ENCODE data around the gene PEX1.
"Not testable (repeated sequence)": the region's sequence is repeated elsewhere in the genome, so short reads cannot be mapped to it uniquely, and the experiment has no call there.

PEX1 gene

DNA sequence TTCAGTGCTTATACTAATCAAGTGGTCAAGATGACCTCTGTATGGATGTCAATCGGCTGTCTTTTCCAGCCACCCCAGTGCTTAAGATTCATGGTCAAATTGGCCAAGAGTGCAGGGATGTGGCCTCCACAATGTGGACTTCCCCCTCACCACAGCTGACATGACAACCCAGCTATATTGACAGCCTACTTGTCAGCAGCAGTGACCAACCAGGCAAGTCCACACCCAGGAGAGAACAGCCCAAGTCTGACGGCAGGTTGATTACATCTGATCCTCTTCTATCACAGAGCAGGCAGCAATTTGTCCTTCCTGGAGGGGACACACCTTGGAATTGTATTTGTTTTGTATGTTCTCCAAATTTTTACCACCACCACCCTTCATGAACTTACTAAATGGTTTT is 42.3 kb downstream of the PEX1 start:
- no peak for DNase-seq (ENCODE audit: low read depth)
- TF ChIP-seq, protein P1, sequence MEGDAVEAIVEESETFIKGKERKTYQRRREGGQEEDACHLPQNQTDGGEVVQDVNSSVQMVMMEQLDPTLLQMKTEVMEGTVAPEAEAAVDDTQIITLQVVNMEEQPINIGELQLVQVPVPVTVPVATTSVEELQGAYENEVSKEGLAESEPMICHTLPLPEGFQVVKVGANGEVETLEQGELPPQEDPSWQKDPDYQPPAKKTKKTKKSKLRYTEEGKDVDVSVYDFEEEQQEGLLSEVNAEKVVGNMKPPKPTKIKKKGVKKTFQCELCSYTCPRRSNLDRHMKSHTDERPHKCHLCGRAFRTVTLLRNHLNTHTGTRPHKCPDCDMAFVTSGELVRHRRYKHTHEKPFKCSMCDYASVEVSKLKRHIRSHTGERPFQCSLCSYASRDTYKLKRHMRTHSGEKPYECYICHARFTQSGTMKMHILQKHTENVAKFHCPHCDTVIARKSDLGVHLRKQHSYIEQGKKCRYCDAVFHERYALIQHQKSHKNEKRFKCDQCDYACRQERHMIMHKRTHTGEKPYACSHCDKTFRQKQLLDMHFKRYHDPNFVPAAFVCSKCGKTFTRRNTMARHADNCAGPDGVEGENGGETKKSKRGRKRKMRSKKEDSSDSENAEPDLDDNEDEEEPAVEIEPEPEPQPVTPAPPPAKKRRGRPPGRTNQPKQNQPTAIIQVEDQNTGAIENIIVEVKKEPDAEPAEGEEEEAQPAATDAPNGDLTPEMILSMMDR (conservative IDR thresholded peaks at IDR 0.05; ENCODE audit: low read depth, low read length) = no peak

DNA sequence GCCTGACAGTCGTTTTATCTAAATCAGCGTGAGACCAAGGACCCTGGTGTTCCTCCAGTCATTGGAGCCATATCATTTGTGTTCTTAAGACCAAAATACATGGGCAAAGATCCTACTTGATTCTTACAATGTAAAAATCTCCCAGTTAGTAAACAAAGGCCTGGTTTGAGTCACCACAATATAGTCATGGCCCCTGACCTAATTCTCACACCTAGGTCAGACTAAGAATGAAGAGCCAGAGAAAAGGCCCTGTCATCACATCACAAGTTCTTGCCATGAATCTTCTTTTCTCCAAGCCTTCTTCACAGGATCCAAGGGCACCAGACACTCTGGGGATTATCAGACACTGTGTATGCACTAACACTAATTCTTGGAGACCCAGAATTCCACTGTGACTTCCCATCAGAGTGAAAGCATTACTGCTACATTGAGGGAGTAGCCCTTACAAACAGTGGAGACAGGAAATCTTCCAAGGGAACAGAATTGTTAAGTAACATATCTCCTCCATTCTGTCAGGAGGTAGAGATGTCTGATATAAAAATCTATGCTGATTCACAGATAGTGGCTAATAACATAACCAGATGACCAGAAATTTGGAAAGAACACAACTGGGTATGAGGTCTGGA is 42.9 kb downstream of the PEX1 start:
- no peak overlapping the region for H3K4me3 ChIP-seq (ENCODE audit: low read length)
- TF ChIP-seq, protein P1 (conservative IDR thresholded peaks at IDR 0.05; ENCODE audit: low read depth, low read length) = no peak
- no peak for DNase-seq (ENCODE audit: low read depth)

More for the DNA sequence above, 42.3 kb downstream of the PEX1 start:
- H3K4me3 ChIP-seq (ENCODE audit: low read length) = no peak overlapping the region

DNA sequence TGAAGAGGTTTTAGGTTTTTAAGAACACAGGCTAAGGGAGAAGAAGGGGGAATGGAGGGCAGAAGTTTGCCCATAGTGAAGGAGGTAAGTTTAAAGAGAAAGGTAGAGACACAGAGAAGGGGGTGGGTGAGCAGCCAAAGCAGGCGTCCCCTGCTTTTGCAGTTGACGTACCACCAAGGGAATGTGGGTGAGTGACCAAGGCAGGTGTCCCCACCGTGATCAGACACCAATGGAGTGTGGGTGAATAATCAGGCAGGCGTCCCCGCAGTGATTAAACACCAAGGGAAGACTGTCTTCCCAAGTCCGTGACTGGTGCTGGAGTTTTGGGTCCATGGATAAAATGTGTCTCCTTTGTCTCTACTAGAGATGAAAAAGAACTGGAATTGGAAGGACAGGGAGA is 44.1 kb downstream of the PEX1 start:
- not testable (repeated sequence) for H3K4me3 ChIP-seq (ENCODE audit: low read length); DNase-seq (ENCODE audit: low read depth)

DNA sequence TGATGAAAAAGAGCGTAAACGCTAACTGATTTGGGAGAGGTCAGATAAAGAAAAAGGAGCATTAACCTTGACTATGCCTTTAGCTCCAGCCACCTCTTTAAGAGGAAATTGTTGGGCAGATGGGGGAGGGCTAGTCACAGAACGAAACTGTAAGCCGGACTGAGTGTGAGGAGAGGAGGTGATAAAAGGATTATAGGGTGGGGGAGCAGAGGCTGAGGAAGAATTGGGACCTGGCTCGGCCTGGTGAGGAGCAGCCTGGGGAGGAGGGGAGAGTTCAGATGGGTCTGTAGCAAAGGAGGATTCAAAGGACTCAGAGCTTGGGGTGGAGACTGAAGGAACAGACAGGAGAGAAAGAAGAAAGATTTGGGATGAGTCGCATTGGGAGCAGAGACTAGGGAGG is 44.7 kb downstream of the PEX1 start:
- H3K4me3 ChIP-seq (ENCODE audit: low read length); DNase-seq (ENCODE audit: low read depth): not testable (repeated sequence)

DNA sequence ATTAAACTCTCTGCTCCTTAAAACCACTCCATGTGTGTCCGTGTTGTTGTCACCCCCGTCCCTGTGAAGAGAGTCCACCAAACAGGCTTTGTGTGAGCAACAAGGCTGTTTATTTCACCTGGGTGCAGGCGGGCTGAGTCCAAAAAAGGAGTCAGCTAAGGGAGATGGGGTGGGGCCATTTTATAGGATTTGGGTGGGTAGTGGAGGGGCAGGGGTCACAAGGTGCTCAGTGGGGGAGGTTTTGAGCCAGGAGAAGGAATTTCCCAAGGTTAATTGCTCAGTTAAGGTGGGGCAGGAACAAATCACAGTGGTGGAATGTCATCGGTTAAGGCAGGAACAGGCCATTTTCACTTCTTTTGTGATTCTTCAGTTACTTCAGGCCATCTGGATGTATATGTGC is 49.2 kb downstream of the PEX1 start:
- H3K4me3 ChIP-seq (ENCODE audit: low read length); DNase-seq (ENCODE audit: low read depth): not testable (repeated sequence)

DNA sequence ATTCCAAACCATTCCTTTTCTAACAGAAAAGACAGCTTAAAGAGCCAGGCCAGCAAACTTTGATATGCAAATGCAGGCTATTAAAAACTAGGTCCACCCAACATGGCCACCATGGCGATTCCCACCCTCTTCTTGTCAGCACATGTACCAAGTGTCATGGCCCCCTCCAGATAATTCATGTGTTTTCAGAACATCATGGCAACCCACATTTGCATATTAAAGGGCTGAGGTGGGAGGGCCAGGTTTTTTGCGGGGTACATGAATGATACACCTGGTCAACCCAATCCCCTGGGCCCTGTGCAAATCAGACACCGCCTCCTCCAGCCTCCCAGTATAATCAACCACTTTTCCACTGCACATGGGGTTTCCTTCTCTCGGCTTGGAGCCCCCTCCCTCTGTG is 49.6 kb downstream of the PEX1 start:
- TF ChIP-seq, protein P1 (conservative IDR thresholded peaks at IDR 0.05; ENCODE audit: low read depth, low read length) = no peak
- no peak for DNase-seq (ENCODE audit: low read depth)
- no peak overlapping the region for H3K4me3 ChIP-seq (ENCODE audit: low read length)

DNA sequence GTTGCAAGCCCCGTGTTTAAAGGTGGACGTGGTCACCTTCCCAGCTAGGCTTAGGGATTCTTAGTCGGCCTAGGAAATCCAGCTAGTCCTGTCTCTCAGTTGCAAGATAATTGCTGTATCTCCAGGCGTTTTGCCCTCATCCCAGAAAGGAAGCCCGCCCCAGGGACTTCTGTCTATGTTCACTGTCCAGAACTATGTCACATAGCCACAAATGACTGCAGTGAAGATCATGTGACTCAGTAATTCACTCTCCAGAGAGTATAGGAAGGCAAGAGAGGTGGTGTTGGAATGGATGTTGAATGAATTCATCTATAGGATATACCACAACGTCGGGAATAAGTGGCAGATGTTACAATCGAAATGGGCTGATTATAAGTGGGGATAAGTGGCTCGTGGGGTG is 50.2 kb downstream of the PEX1 start:
- no peak for DNase-seq (ENCODE audit: low read depth)
- TF ChIP-seq, protein P1 (conservative IDR thresholded peaks at IDR 0.05; ENCODE audit: low read depth, low read length) = no peak

DNA sequence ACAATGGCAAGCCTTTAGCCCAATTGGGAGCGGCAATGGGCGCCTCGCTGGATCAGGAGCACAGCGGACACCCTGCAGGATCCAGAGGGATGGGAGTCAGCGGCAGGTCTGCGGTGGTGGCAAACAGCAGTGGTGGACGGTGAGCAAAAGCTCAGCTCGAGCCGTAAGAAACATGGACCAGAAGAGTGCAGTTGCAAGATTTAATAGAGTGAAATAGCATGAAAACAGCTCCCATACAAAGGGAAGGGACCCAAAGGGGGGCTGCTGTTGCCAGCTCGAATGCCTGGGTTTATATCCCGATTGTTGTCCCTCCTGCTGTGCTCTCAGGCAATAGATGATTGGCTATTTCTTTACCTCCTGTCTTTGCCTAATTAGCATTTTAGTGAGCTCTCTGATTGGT is 50.6 kb downstream of the PEX1 start, which contains the start of gene ERVW-1:
Gene ERVW-1, minus strand, starts transcription at position 266 of the 400 bp plus-strand sequence. CDS start 7,565 bp downstream, outside the sequence.
- not testable (repeated sequence) for H3K4me3 ChIP-seq (ENCODE audit: low read length); DNase-seq (ENCODE audit: low read depth)

More for the DNA sequence above, 50.2 kb downstream of the PEX1 start:
- no peak overlapping the region for H3K4me3 ChIP-seq (ENCODE audit: low read length)

DNA sequence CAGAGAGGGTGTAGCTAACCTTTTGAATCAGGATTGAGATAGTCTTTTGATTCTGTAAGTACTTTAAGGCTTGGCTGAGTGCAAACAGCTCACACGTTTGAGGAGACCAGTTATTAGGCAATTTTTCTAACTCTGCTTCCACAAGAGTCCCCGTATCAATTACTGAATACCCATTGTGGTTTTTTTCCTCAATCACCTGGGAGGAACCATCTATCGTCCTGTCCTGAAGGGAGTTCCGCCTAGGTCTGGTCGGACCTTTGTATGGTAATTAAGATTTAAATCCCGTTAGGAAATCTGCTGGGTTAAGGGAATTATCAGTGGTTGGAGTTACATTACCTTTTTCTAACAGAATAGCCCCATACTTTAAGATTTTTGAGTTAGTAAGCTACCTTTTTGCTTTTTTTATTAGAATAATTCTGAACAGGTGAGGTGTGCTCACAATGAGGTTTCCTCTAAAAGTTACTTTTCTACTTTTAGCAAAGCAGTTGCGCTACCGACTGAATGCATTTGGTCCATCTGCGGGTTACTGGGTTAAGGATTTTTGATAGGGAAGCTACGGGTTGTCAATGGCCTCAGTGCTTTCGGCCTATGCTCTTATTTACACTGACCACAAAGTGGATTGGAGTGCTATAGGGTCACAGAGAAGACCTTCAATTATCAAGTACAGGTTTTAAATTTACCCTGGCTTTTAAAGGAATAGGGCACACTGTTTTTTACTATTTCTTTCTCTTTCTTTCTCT is 52.3 kb downstream of the PEX1 start:
- not testable (repeated sequence) for H3K4me3 ChIP-seq (ENCODE audit: low read length); DNase-seq (ENCODE audit: low read depth)

DNA sequence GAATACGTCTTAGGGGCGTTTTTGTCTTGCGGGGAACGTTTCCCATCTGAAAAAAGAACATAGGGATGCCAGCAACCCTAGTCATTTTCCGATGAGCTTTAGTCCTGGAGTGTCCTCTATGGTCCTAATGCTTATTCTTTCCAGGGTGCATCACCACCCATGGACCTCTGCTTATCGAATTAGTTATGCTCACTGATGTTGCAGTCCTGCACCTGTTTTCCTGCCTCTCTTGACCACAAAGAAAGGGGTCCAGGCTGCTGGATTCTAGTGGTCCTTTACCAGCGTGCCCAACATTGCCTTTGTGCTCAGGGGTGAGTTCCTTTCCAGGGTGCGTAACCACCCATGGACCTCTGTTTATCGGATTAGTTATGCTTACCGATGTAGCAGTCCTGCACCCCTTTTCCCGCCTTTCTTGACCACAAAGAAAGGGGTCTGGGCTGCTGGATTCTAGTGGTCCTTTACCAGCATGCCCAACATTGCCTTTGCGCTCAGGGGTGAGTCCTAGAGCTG is 53.0 kb downstream of the PEX1 start:
- H3K4me3 ChIP-seq (ENCODE audit: low read length); DNase-seq (ENCODE audit: low read depth): not testable (repeated sequence)

DNA sequence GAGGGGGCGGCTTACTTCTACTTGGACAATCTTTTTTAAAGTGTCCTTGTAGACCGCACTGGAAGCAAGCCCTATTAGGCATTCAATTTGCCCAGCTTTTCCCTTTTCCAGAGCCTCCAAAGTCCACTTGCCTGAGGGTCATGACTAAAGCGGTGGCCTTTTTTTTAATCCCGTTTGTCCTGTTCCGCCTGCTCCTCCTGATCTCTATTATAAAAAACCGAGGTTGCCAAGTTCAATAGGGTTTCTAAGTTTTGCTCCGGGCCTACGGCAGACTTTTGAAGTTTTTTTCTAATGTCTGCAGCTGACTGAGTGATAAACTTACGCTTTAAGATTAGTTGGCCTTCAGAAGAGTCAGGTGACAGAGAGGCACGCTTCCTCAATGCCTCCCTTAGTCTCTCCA is 54.3 kb downstream of the PEX1 start:
- not testable (repeated sequence) for H3K4me3 ChIP-seq (ENCODE audit: low read length); DNase-seq (ENCODE audit: low read depth)

DNA sequence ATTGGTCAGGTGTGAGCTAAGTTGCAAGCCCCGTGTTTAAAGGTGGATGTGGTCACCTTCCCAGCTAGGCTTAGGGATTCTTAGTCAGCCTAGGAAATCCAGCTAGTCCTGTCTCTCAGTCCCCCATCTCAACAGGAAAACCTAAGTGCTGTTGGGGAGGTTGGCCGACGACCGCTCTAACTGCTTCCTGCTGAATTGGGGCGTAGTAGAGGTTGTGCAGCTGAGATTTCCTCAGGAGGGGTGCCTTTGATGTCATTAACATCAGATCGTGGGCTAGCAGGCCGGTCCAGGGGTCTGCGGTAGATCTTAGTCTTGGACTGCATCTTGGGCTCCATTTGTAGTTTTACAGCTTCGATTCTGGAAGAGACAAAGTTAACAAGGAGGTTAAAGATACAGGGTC is 59.7 kb downstream of the PEX1 start:
- not testable (repeated sequence) for H3K4me3 ChIP-seq (ENCODE audit: low read length); DNase-seq (ENCODE audit: low read depth)

Data from retinal pigment epithelial cell (primary cell).